COLO668 (cell line): ENCODE measurements around the gene SYTL3.

ENCODE experiments used
- DNase-seq: peaks from one replicate; lab custom pipeline; 2025; ENCODE audit not compliant: unreplicated experiment; lab: John Stamatoyannopoulos, UW

The SYTL3 gene

GRCh38 chr6:158770533-158771330, 120.9 kb downstream of the SYTL3 start:
- DNase-seq, result no peak

- no peak for DNase-seq
Observed at GRCh38 chr6:158771399-158772152, 121.7 kb downstream of the SYTL3 start.

- no peak for DNase-seq
Observed at GRCh38 chr6:158772172-158772571, 122.3 kb downstream of the SYTL3 start.

GRCh38 chr6:158772851-158773371, 123.1 kb downstream of the SYTL3 start:
- no peak for DNase-seq

- no peak for DNase-seq
Observed at GRCh38 chr6:158773581-158774449, 124.0 kb downstream of the SYTL3 start.

GRCh38 chr6:158774717-158775449, 125.0 kb downstream of the SYTL3 start:
- DNase-seq, result no peak

- no peak for DNase-seq
Observed at GRCh38 chr6:158775832-158776231, 126.0 kb downstream of the SYTL3 start.

GRCh38 chr6:158776737-158777136, 126.9 kb downstream of the SYTL3 start:
- no peak for DNase-seq

- no peak for DNase-seq
Observed at GRCh38 chr6:158777510-158777909, 127.7 kb downstream of the SYTL3 start.

GRCh38 chr6:158778005-158778527, 128.2 kb downstream of the SYTL3 start:
- no peak for DNase-seq

GRCh38 chr6:158780246-158780884, 130.5 kb downstream of the SYTL3 start:
- DNase-seq, result no peak

- no peak for DNase-seq
Observed at GRCh38 chr6:158780988-158781691, 131.3 kb downstream of the SYTL3 start.

GRCh38 chr6:158781692-158782373, 132.0 kb downstream of the SYTL3 start:
- DNase-seq, result no peak

GRCh38 chr6:158782432-158783166, 132.7 kb downstream of the SYTL3 start:
- DNase-seq, result no peak

GRCh38 chr6:158783167-158783450, 133.3 kb downstream of the SYTL3 start:
- no peak for DNase-seq

GRCh38 chr6:158783851-158784250, 134.0 kb downstream of the SYTL3 start:
- no peak for DNase-seq

GRCh38 chr6:158784505-158784904, 134.7 kb downstream of the SYTL3 start:
- DNase-seq, result no peak

- no peak for DNase-seq
Observed at GRCh38 chr6:158785036-158785435, 135.2 kb downstream of the SYTL3 start.
